Endothelial cell of hepatic sinusoid (primary cell): ENCODE data around the gene NRP2.

Experiments
- in situ Hi-C: cut with HindIII; loops from 2 replicates; pipeline ENCODE4 v1.10.0; 2017; ENCODE audit warnings: low sequenced_read_pairs

NRP2 gene

GRCh38 chr2:205686056-205686782 is 3.9 kb downstream of the NRP2 start:
- in situ Hi-C loops: no loop called here

GRCh38 chr2:205686783-205687640 is 4.7 kb downstream of the NRP2 start:
- in situ Hi-C loops: no loop called here

- in situ Hi-C loops: no loop called here
These were observed 5.3 kb downstream of the NRP2 start for GRCh38 chr2:205687641-205687956.

- in situ Hi-C loops: no loop called here
These were observed 6.3 kb downstream of the NRP2 start for GRCh38 chr2:205688417-205689200.

GRCh38 chr2:205689820-205690219 is 7.5 kb downstream of the NRP2 start:
- in situ Hi-C loops: no loop called here

- in situ Hi-C loops: no loop called here
These were observed 9.8 kb downstream of the NRP2 start for GRCh38 chr2:205692104-205692503.

- in situ Hi-C loops: no loop called here
These were observed 12.0 kb downstream of the NRP2 start for GRCh38 chr2:205694256-205694655.

- in situ Hi-C loops: no loop called here
These were observed 13.2 kb downstream of the NRP2 start for GRCh38 chr2:205695460-205695991.

GRCh38 chr2:205696331-205696926 is 14.1 kb downstream of the NRP2 start:
- in situ Hi-C loops: no loop called here

GRCh38 chr2:205696927-205697441 is 14.7 kb downstream of the NRP2 start:
- in situ Hi-C loops: no loop called here

GRCh38 chr2:205698286-205699268 is 16.3 kb downstream of the NRP2 start:
- in situ Hi-C loops: no loop called here

GRCh38 chr2:205699515-205700289 is 17.4 kb downstream of the NRP2 start:
- in situ Hi-C loops: loop anchor here (5.0 kb wide), 2 partner anchors 53 to 103 kb away; no protein-coding TSS in a partner anchor

GRCh38 chr2:205700331-205701132 is 18.2 kb downstream of the NRP2 start:
- in situ Hi-C loops: loop anchor here (5.0 kb wide), 2 partner anchors 52 to 102 kb away; no protein-coding TSS in a partner anchor

GRCh38 chr2:205701509-205701908 is 19.2 kb downstream of the NRP2 start:
- in situ Hi-C loops: loop anchor here (5.0 kb wide), 2 partner anchors 51 to 101 kb away; no protein-coding TSS in a partner anchor

GRCh38 chr2:205702576-205702975 is 20.3 kb downstream of the NRP2 start:
- in situ Hi-C loops: loop anchor here (5.0 kb wide), 2 partner anchors 50 to 100 kb away; no protein-coding TSS in a partner anchor

- in situ Hi-C loops: loop anchor here (5.0 kb wide), 2 partner anchors 49 to 99 kb away; no protein-coding TSS in a partner anchor
These were observed 21.3 kb downstream of the NRP2 start for GRCh38 chr2:205703471-205704126.
